H1 (cell line): ENCODE measurements around the gene EPHB3. TPM values are rescaled to one million over a fixed set of nuclear protein-coding genes. Genes with fewer than 3 reads are reported as not detected.

Experiments used
- CTCF ChIA-PET: fragments of 300-600 bp; sonication (Branson Sonifier 250); formaldehyde crosslinking; loops from one replicate; lab custom pipeline; 2021; ENCODE audit not compliant: partially characterized antibody; lab: Charles Lee
- POLR2A ChIA-PET: fragments of 300-600 bp; sonication (Branson Sonifier 250); formaldehyde crosslinking; loops from one replicate; lab custom pipeline; 2021; ENCODE audit warnings: inconsistent platforms; ENCODE audit not compliant: partially characterized antibody; lab: Charles Lee
- DNase-seq, 2 experiments: peaks; one replicate each; pipeline versions ENCODE4 v3.0.0 to v3.0.0-alpha.2; 2010 to 2022; ENCODE audit warnings: low spot score in 2 of 2, low read depth in 1 of 2, mixed read lengths in 1 of 2
- FAIRE-seq: peaks from 2 replicates; lab custom pipeline; 2011; peaks lifted over from hg19 to GRCh38; lab: Jason Lieb, UNC
- H2AFZ ChIP-seq: 2 replicates; pipeline ENCODE4 v1.8.1; 2012; ENCODE audit warnings: low read length, inconsistent platforms
- H2AK5ac ChIP-seq: 2 replicates; pipeline ENCODE4 v1.6.1; 2013; ENCODE audit warnings: low read depth, low read length
- H2BK120ac ChIP-seq: replicated peaks from 2 replicates; pipeline ENCODE3; 2013; ENCODE audit warnings: low read depth, low read length, inconsistent platforms
- H2BK12ac ChIP-seq: 2 replicates; pipeline ENCODE4 v1.6.1; 2013; ENCODE audit warnings: low read depth, low read length
- H2BK15ac ChIP-seq: 2 replicates; pipeline ENCODE4 v1.6.1; 2013; ENCODE audit warnings: low read length
- H2BK20ac ChIP-seq: 2 replicates; pipeline ENCODE4 v1.6.1; 2013; ENCODE audit warnings: low read length
- H2BK5ac ChIP-seq: 2 replicates; pipeline ENCODE4 v1.6.1; 2013; ENCODE audit warnings: low read depth, low read length
- H3K14ac ChIP-seq: 2 replicates; pipeline ENCODE4 v1.6.1; 2013; ENCODE audit warnings: inconsistent platforms; ENCODE audit not compliant: insufficient read length
- H3K18ac ChIP-seq: 2 replicates; pipeline ENCODE4 v1.6.1; 2013; ENCODE audit warnings: low read length; ENCODE audit errors: extremely low read depth
- H3K23ac ChIP-seq: 2 replicates; pipeline ENCODE4 v1.6.1; 2013; ENCODE audit warnings: inconsistent platforms; ENCODE audit not compliant: insufficient read length
- H3K23me2 ChIP-seq: 2 replicates; pipeline ENCODE4 v1.6.1; 2013; ENCODE audit warnings: low read depth, low read length
- H3K27ac ChIP-seq: 2 replicates; pipeline ENCODE4 v1.6.1; 2011; ENCODE audit warnings: low read depth, low read length, inconsistent platforms
- H3K27me3 ChIP-seq, 4 experiments: replicated peaks in 1 of 4; 1 replicate in 1 of 4; 2 replicates in 3 of 4; pipeline versions ENCODE4 v1.6.1 to v1.8.1; 2011 to 2013; ENCODE audit warnings: low read length in 3 of 4, mild to moderate bottlenecking in 3 of 4, inconsistent platforms in 2 of 4, mixed read lengths in 2 of 4, moderate library complexity in 1 of 4; ENCODE audit not compliant: control insufficient read depth in 3 of 4, insufficient read depth in 3 of 4; ENCODE audit errors: extremely low read depth in 1 of 4
- H3K36me3 ChIP-seq, 4 experiments: 2 replicates each; pipeline versions ENCODE4 v1.6.1 to v1.8.1; 2011 to 2013; ENCODE audit warnings: mild to moderate bottlenecking in 4 of 4, low read length in 3 of 4, moderate library complexity in 2 of 4, control low read depth in 1 of 4, inconsistent platforms in 1 of 4; ENCODE audit not compliant: insufficient read depth in 4 of 4, control insufficient read depth in 2 of 4
- H3K4ac ChIP-seq: replicated peaks from 2 replicates; pipeline ENCODE3; 2013; ENCODE audit warnings: low read length, low read depth, mixed read lengths, inconsistent platforms; ENCODE audit not compliant: insufficient read length
- H3K4me1 ChIP-seq, 4 experiments: replicated peaks in 1 of 4; 1 replicate in 1 of 4; 2 replicates in 3 of 4; pipeline versions ENCODE4 v1.6.1 to v1.8.1; 2011 to 2013; ENCODE audit warnings: low read length in 3 of 4, inconsistent platforms in 2 of 4, mixed read lengths in 1 of 4; ENCODE audit not compliant: insufficient read depth in 4 of 4, control insufficient read depth in 3 of 4
- H3K4me2 ChIP-seq, 2 experiments: 2 replicates each; pipeline versions ENCODE4 v1.6.1 to v1.8.1; 2011 to 2013; ENCODE audit warnings: low read depth in 2 of 2, low read length in 2 of 2, control low read depth in 1 of 2, inconsistent platforms in 1 of 2, mild to moderate bottlenecking in 1 of 2; ENCODE audit not compliant: insufficient read depth in 1 of 2
- H3K4me3 ChIP-seq, 4 experiments: fragments of 200-600, 300-600 bp in 1 of 4; sonication (generic), shearing (Covaris generic), sonication (Bioruptor Twin) in 1 of 4; 2 replicates each; pipeline versions ENCODE4 v1.5.1 to v1.8.1; 2011 to 2016; ENCODE audit warnings: low read length in 4 of 4, low read depth in 3 of 4, control low read depth in 2 of 4, inconsistent platforms in 2 of 4, mild to moderate bottlenecking in 2 of 4, mixed read lengths in 1 of 4, moderate library complexity in 1 of 4; ENCODE audit not compliant: insufficient read depth in 2 of 4; ENCODE audit errors: extremely low read depth in 1 of 4
- H3K56ac ChIP-seq: replicated peaks from 2 replicates; pipeline ENCODE3; 2013; ENCODE audit warnings: low read depth, mild to moderate bottlenecking, mixed read lengths, low read length, inconsistent platforms; ENCODE audit not compliant: insufficient read length
- H3K79me1 ChIP-seq: 2 replicates; pipeline ENCODE4 v1.6.1; 2013; ENCODE audit warnings: low read depth, low read length, control low read depth
- H3K79me2 ChIP-seq, 2 experiments: 2 replicates each; pipeline versions ENCODE4 v1.6.1 to v1.8.1; 2012 to 2013; ENCODE audit warnings: low read length in 2 of 2, mild to moderate bottlenecking in 2 of 2, inconsistent platforms in 1 of 2; ENCODE audit not compliant: insufficient read depth in 2 of 2, control insufficient read depth in 1 of 2
- H3K9ac ChIP-seq, 4 experiments: replicated peaks in 1 of 4; 1 replicate in 1 of 4; 2 replicates in 3 of 4; pipeline versions ENCODE4 v1.6.1 to v1.8.1; 2011 to 2013; ENCODE audit warnings: low read depth in 3 of 4, low read length in 3 of 4, control low read depth in 2 of 4, mild to moderate bottlenecking in 2 of 4, moderate library complexity in 2 of 4, inconsistent platforms in 1 of 4; ENCODE audit errors: extremely low read depth in 1 of 4
- H3K9me3 ChIP-seq, 2 experiments: 2 replicates each; pipeline versions ENCODE4 v1.6.1 to v1.8.1; 2012 to 2013; ENCODE audit warnings: mild to moderate bottlenecking in 2 of 2, moderate library complexity in 2 of 2, control low read depth in 1 of 2, inconsistent platforms in 1 of 2, low read depth in 1 of 2, low read length in 1 of 2, mixed read lengths in 1 of 2; ENCODE audit not compliant: insufficient read depth in 2 of 2
- H4K20me1 ChIP-seq, 2 experiments: replicated peaks in 1 of 2; 2 replicates each; pipeline versions ENCODE3 to v1.8.1; 2011 to 2013; ENCODE audit warnings: inconsistent platforms in 2 of 2, low read length in 2 of 2, mild to moderate bottlenecking in 1 of 2; ENCODE audit not compliant: insufficient read depth in 2 of 2, control insufficient read depth in 1 of 2
- H4K5ac ChIP-seq: 2 replicates; pipeline ENCODE4 v1.6.1; 2013; ENCODE audit warnings: low read length, low read depth, mixed read lengths, inconsistent platforms; ENCODE audit not compliant: insufficient read length
- H4K8ac ChIP-seq: 2 replicates; pipeline ENCODE4 v1.8.0; 2013; ENCODE audit warnings: mild to moderate bottlenecking, moderate library complexity, low read length, inconsistent platforms; ENCODE audit not compliant: insufficient read depth; ENCODE audit errors: extremely low read depth
- H4K91ac ChIP-seq: replicated peaks from 2 replicates; pipeline ENCODE3; 2013; ENCODE audit warnings: low read length, mixed read lengths, inconsistent platforms; ENCODE audit not compliant: insufficient read length
- ASH2L ChIP-seq: fragments of 200-600, 300-600 bp; sonication (generic); IDR thresholded peaks from one replicate; pipeline ENCODE4 v1.7.1; 2017; ENCODE audit warnings: low read length
- CEBPB ChIP-seq: IDR thresholded peaks from 2 replicates; pipeline ENCODE4 v1.6.1; 2012; ENCODE audit warnings: low read depth, low read length
- CHD2 ChIP-seq: IDR thresholded peaks from 2 replicates; pipeline ENCODE4 v1.6.1; 2012; ENCODE audit warnings: low read length, improper control_type of control experiment
- CTBP2 ChIP-seq: IDR thresholded peaks from 2 replicates; pipeline ENCODE4 v1.7.0; 2011; ENCODE audit warnings: borderline replicate concordance, mild to moderate bottlenecking, moderate library complexity, mixed read lengths, low read length; ENCODE audit not compliant: insufficient read depth, insufficient read length
- EGR1 ChIP-seq: IDR thresholded peaks from 2 replicates; pipeline ENCODE4 v1.6.1; 2011; ENCODE audit warnings: low read depth, low read length, borderline replicate concordance
- GTF2F1 ChIP-seq: IDR thresholded peaks from 2 replicates; pipeline ENCODE4 v1.6.1; 2012; ENCODE audit warnings: low read depth, low read length, improper control_type of control experiment, borderline replicate concordance
- KDM4A ChIP-seq: IDR thresholded peaks from one replicate; pipeline ENCODE4 v1.7.1; 2012; ENCODE audit warnings: low read depth, mild to moderate bottlenecking, moderate library complexity, low read length, inconsistent platforms; ENCODE audit not compliant: severe bottlenecking
- POLR2AphosphoS5 ChIP-seq: IDR thresholded peaks from 2 replicates; pipeline ENCODE4 v1.6.1; 2011; ENCODE audit warnings: low read depth, low read length
- SRF ChIP-seq: IDR thresholded peaks from 2 replicates; pipeline ENCODE4 v1.6.1; 2011; ENCODE audit warnings: mild to moderate bottlenecking, low read depth, low read length, moderate library complexity
- TEAD4 ChIP-seq: IDR thresholded peaks from 2 replicates; pipeline ENCODE4 v1.6.1; 2012; ENCODE audit warnings: low read depth, low read length, inconsistent platforms, mixed read lengths
- WGBS, 2 experiments: shearing (Covaris generic) in 1 of 2; methylation state at CpG; one replicate each; pipeline versions ENCODE4 v1.1.6 to v1.1.7; 2013 to 2015; ENCODE audit warnings: low lambda C conversion rate in 2 of 2, mixed read lengths in 2 of 2, inconsistent platforms in 1 of 2, low coverage in 1 of 2, missing lambda C conversion rate in 1 of 2; ENCODE audit not compliant: insufficient replicate concordance in 2 of 2, insufficient coverage in 1 of 2, insufficient read length in 1 of 2; ENCODE audit errors: extremely low coverage in 1 of 2, missing lambda C conversion rate in 1 of 2; 5-methylcytosine and 5-hydroxymethylcytosine counted together
- polyA plus RNA-seq, 7 experiments: library from polyadenylated mRNA; depleted of rRNA in 3 of 7; stranded (reverse) in 5 of 7; unstranded in 2 of 7; fragments of >200 nt in 5 of 7; fragments of 200-250 nt in 2 of 7; gene quantifications; 1 replicate in 5 of 7; 2 replicates in 1 of 7; 4 replicates in 1 of 7; pipeline versions ENCODE4 v1.2.1 to v1.2.3, GENCODE V29; 2011 to 2013; ENCODE audit warnings: missing spikeins in 2 of 7, mixed read lengths in 2 of 7
- total RNA-seq: library from RNA; stranded (reverse); fragmentation: NEBNext Ultra II Directional; extraction: Animal tissue kit (Norgen Biotek cat#: 25700); gene quantifications from 2 replicates; pipeline ENCODE4 v1.2.1, GENCODE V29; 2021

EPHB3 gene
- total and polyA plus RNA-seq, 2 of the 8 experiments (the other 6 are each of a cell fraction or from before 2014, with no cell fraction given) = 0.41 to 0.91 TPM

DNA sequence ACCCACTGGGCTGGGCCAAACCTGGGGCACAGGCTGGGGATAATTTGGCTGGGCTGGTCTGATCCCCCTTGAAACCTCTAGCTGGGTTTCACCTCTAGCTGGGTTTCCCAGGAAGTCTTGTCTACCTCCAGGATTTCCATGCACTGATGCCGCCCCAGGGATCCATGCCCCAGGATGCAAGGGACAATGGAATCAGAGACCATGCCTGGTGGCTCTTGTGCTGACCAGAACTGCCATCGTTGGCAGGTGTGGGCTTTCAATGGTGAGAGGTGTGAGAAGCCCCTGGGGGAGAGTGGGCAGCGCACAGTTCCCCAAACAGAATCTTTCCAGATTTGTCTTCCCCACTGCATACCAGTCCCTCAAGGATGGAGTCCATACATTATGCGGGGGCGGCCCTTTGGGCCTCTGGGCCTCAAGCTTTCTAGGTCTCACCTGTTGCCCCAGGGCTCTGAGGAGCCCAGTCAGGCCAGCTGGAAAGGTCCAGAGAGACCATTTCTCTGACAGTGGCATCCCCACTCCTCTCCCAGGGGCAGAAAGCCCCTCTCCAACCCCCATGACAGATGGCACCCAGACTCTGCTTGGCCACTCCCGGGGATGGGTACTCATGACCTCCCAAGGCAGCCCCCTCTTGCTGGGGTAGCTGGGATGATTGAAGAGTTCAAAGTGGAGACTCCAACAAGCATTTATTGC is 35.4 kb downstream of the EPHB3 start:
- Histone ChIP-seq H3K23ac (no peak overlapping the region), H3K4me1 (peaks cover 4 to 40% (median 15%) of the 10 kb centered on the region in 4 experiments), H2BK15ac (no peak overlapping the region), H3K27me3 (peaks cover 14 to 50% (median 43%) of the 10 kb centered on the region in 4 experiments), H3K36me3 (no peaks in the 10 kb centered on the region), H3K23me2 (no peaks in the 10 kb centered on the region; the same call in 1 of the 2 replicates), H3K4me3 (no peak overlapping the region), H3K9ac (no peak overlapping the region), H4K5ac (no peak overlapping the region), H3K79me1 (no peaks in the 10 kb centered on the region), H3K27ac (no peak overlapping the region), H3K79me2 (no peaks in the 10 kb centered on the region), H2AK5ac (no peak overlapping the region), H3K4ac (no peak overlapping the region), H3K4me2 (no peak overlapping the region), H2BK120ac (no peak overlapping the region), H2BK20ac (no peak overlapping the region), H3K14ac (no peak overlapping the region), H3K9me3 (no peaks in the 10 kb centered on the region), H2BK12ac (no peak overlapping the region; the same call in 1 of the 2 replicates), H4K91ac (no peak overlapping the region), H4K8ac (no peak overlapping the region), H3K18ac (no peak overlapping the region), H3K56ac (no peak overlapping the region), H4K20me1 (peaks cover 2 to 4% of the 10 kb centered on the region in 2 experiments), H2BK5ac (no peak overlapping the region), H2AFZ (no peak overlapping the region)
- TF ChIP-seq CEBPB (no peak), CHD2 (no peak), SRF (no peak), TEAD4 (no peak), ASH2L (no peak), CTBP2 (no peak), POLR2AphosphoS5 (no peak), KDM4A (no peak), GTF2F1 (no peak), EGR1 (no peak)
- DNase-seq = no peak
- CTCF ChIA-PET = interaction anchor here (1.0 to 1.8 kb wide), 6 partner anchors 11 to 212 kb away, joined by 3 to 5 read pairs (median 3); no protein-coding TSS in a partner anchor
- FAIRE-seq = no peak
- POLR2A ChIA-PET = interaction anchor here (1.9 kb wide), 1 partner anchor 14 kb away, joined by 7 read pairs; no protein-coding TSS in a partner anchor
- WGBS, 2 experiments = 76% methylated on average over 6 of the region's 6 CpGs; no CpG with 5 or more reads in 1 of the 2 experiments
